Stimulated activated CD8-positive, alpha-beta memory T cell treated with anti-CD3 and anti-CD28 coated beads, Interleukin-7, amount 100 ng/mL, for 4 hours (primary cell): ENCODE measurements around the gene MTHFSD.

Experiments used
- DNase-seq, 2 donors: peaks; one replicate each; pipeline ENCODE4 v3.0.0-alpha.2; 2020; ENCODE audit warnings: low read depth in 2 of 2

Gene MTHFSD

DNA sequence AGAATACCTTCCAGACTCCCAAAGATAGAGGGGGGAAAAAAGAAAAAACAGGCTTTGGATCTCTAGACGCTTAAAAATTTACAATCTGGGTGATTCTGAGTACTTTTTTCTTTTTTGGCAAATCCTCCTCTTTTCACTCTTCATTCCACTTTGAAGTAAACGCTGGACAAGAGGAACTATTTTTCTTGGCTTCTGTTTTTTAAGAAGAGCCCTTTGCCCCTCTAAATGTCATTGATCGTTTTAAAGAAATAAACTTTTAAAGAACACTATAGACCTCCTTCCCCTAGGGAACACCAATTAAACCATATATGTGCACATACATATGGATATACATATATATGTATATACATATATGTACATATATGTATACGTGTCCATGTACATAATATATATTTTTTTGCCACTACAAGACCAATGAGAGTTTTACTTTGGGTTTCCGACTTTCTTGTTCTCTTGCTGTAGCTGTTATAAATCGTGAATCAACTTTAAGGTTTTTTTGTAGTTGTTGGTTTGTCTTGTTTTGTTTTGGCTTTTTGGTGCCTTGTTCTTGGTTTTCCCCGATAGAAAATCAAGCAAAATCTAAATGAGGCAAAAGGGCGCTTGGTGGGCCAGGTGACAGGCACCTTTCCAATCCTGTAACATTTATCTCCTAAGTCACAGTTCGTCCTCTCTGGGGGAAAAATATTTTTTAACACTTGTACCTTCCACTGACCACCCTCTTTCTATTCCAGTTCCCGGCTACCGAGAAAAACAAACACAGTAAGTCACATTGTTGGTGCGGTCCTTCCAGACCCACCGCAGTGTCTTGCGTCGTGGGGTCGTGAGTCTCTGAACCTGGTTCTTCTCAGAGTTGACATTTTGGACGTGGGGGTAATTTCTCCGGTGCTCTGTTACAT, 40.3 kb downstream of the MTHFSD start:
- DNase-seq: no peak

DNA sequence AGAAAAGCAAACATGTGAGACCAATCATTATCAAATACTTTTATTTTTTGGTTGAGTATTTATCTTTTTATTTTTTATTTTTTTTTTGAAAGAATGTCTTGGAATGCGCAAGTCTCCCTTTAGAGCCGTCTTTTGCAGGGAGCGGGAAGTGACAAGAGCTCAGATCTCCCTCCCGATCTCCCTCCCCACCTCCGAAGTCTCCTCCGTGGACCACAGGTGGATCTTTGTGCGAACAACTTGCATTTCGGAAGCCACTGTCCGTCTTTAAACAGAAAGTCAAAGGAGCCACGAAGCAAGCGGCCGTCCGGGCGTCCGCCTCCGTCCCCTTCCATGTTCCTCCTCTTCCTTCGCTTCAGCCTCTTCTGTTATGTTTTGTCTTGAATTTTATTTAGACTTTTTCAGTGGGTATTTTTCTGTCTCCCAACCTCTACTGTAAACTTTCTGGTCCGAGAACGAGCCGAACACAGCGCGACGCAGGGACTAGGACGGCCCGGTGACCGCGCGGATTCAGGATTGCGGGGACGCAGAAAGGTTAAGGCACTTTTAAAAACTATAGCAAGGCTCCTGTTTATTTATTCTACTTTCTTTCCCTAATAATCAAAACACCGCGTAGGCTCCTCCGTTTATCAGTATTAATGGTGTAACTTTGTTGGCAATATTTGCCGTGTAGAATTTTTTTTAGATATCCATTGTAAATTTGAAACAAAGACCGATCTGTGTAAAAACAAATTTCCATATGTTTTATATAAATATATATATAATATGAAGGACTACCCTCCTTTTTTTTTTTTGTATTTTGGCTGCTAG, 41.4 kb downstream of the MTHFSD start:
- DNase-seq: no peak

DNA sequence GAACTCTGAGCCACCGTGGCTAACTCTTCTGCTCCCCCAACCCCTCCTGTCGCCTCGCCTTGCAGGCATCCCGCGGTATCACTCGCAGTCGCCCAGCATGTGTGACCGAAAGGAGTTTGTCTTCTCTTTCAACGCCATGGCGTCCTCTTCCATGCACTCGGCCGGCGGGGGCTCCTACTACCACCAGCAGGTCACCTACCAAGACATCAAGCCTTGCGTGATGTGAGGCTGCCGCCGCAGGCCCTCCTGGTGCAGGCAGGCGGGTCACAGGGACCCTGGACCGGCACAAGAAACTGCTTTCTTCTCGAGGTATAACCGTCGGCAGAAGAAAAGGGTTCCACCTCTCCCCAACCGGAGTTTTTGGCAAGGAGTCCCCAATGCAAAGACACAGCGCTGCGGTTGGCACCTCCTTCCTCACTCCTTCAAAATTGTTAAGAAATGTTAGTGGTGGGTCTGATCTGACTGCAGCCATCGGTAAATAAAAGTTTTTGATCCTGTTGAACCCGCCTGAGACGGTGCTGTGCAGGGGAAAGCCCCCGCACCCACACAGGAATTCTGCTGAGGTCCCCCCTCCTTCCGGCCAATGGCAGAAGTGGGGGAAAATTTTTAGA, 42.1 kb downstream of the MTHFSD start:
- no peak for DNase-seq

DNA sequence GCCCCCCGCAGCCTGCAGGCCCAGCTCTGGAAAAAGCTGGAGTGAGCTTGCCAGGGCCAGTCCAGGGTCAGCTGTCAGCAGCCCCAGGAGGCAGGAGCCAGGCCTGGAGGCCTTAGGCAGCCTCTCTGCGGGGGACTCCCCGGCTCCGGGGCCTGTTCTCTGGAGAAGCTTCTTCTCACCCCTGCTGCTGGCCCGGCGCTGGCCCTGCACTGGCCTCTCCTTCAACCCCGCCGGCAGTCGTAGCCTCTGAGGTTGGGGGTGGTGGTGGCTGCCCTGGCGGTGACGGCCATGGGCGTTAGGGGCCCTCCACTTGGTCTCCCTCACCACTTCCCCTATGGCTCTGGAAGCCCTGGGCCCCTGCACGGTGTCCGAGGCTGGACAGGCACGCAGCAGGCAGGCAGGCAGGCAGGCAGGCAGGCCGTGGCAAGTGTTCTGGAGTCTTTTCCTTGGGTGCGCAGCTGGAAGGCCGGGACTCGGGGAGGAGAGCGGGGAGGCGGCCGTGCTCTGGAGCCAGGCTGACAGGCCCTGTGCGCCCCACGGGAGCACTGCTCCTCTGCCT, 42.7 kb downstream of the MTHFSD start:
- no peak for DNase-seq

DNA sequence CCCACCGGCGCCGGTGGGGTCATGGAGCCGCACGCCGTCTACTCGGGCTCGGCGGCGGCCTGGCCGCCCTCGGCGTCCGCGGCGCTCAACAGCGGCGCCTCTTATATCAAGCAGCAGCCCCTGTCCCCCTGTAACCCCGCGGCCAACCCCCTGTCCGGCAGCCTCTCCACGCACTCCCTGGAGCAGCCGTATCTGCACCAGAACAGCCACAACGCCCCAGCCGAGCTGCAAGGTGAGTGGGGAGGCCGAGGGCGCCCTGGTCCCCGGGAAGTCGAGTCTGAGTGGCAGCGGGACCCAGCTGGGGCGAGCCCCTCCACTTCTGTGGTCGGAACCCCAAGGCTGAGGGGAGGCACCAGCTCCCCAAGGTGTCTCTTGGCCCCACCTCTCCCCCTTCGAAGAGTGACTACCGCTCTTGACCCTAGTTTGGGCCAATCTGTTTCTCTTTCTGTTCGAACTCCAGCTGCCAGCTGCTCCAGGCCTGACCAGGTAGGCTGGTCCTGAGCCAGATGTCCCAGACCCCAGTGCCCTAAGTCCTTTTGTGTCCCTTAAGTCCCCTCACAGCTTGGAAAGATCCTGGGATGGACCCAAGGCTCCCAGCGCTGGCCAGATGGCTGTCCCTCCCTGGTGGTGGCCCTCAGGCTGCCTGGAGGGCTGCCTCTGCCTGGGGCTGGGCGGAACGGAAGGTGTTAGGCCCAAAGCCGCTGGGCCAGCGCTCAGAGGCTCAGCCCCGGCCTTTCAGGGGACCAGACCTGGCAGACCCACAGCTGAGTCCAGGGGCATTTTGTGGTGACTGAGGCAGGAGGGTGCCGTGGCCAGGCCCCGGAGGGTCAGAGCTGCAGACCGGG, 43.5 kb downstream of the MTHFSD start:
- DNase-seq: no peak

DNA sequence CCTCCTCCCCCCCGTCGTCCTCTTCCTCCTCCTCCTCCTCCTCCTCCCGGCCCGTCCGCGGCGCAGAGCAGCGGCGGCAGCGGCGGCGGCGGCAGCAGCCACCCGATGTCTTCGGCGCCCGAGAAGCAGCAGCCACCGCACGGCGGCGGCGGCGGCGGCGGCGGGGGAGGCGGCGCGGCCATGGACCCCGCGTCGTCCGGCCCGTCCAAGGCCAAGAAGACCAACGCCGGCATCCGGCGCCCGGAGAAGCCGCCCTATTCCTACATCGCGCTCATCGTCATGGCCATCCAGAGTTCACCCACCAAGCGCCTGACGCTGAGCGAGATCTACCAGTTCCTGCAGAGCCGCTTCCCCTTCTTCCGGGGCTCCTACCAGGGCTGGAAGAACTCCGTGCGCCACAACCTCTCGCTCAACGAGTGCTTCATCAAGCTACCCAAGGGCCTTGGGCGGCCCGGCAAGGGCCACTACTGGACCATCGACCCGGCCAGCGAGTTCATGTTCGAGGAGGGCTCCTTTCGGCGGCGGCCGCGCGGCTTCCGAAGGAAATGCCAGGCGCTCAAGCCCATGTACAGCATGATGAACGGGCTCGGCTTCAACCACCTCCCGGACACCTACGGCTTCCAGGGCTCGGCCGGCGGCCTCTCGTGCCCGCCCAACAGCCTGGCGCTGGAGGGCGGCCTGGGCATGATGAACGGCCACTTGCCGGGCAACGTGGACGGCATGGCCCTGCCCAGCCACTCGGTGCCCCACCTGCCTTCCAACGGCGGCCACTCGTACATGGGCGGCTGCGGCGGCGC, 44.4 kb downstream of the MTHFSD start, which contains the start of gene FOXF1:
FOXF1 (plus strand) TSS at position 63 of the 797 bp plus-strand sequence; CDS start at position 106, 43 bp downstream.
- no peak for DNase-seq

DNA sequence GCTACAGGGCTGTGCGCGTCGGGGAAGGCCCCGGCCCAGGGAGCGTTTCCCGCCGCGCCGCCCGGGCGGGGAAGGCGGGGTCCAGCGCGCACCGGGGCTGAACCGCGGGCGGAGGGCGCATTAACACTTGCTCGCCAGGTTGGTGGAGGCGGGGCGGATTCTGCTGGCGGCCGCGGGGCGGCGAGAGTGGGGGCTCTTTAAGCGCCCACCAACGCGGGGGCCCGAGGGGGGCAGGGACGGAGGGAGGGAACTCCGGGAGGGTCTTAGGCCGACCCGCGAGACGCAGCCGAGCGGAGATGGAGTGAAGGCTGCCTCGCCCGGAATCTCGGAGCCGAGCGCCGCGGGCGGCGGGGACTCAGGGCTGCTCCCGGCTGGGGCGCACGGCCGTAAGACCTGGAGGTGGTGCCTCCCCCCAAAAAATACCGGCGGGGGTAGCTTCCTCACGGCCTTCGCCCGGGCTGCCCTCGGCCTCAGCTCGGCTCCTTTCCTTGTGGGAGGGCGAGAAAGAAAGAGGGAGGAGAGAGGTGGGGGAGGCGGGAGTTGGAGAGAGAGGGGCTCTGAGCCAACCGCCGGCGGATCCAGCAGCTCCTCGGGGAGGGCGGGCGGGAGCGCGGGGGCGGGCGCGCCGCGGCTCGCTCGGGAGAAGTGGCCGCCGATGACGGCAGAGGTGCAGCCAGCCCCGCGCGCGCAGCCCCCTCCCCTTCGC, 45.1 kb downstream of the MTHFSD start:
- DNase-seq: no peak

DNA sequence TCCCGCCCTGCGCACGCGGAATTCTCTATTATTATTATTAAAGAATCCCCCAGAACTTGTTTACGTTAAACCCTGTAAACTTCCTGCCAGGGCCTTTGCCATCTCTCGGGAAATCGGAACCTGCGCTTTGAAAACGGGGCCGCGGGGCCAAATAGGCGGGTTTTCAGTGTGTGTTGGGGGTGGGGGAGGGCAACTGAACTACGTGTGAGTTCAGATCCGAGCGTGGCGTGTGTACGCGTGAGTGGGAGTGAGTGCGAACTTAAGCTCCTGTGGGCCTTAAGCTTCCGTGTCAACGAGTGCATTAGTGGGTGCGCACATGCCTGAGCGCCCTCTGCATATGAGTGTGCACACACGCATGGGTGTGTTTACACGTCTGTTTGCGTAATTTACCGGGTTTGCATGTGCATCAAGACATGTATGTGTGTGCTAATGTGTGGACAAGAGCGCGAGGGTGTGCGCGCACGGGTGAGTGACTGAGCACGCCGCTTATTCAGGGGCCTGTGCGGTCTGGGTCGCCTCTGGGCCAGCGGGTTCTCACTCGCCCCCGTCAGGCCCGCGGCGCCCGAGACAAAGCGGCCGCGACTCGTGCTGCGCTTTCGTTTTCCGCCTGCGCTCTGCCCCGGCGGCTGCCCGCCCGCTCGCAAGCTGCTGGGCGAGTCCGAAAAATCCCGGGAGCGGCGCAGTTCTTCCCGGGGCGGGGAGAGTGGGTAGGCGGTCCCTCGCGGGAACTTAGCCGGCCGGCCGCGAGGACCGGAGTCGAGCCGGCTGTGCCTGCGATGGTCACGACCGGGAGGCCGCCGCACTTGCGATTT, 45.9 kb downstream of the MTHFSD start:
- no peak for DNase-seq

DNA sequence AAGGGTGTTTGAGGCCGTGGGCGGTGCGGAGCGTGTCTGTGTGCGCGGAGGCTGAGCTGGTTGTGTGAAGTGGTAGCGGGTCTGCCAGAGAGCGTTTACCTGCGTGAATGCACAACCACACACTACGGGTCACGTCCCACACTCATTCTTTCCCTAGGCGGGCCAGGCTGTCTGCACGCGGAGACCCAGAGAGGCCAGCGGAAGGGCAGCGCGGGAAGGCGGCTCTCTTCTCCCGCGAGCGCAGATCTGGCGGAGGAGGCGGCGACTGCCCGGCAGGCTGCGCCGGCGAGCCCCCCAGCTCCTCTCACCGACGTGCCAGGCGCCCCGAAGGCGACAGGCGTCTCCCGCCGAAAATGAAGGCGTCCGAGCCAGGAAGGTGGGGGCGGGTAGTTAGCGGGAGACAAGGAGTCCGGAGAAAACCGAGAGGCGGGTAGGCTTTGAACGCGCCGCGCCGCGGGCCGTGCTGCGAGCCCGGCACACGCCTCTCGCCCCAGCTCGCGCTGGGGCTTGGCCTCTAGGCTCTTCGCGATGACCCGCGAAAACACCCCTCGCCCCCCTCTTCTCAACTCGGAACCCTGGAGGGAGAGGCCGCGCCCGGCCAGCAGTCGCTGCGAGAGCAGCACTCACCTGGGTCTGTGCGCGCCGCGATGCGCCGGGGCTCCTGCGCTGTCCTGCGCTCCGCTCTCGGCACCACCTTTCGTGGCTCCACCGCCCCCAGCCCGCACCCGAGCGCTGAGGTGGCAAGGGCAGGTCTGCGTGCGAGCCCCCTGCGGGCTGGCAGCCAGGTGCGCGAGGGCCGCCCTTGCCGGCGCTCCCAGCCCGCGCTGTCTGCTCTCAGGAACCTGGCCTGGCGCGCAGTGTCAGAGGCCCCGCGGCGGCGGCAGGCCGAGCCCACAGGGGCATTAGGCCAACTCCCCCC, 46.7 kb downstream of the MTHFSD start:
- no peak for DNase-seq

DNA sequence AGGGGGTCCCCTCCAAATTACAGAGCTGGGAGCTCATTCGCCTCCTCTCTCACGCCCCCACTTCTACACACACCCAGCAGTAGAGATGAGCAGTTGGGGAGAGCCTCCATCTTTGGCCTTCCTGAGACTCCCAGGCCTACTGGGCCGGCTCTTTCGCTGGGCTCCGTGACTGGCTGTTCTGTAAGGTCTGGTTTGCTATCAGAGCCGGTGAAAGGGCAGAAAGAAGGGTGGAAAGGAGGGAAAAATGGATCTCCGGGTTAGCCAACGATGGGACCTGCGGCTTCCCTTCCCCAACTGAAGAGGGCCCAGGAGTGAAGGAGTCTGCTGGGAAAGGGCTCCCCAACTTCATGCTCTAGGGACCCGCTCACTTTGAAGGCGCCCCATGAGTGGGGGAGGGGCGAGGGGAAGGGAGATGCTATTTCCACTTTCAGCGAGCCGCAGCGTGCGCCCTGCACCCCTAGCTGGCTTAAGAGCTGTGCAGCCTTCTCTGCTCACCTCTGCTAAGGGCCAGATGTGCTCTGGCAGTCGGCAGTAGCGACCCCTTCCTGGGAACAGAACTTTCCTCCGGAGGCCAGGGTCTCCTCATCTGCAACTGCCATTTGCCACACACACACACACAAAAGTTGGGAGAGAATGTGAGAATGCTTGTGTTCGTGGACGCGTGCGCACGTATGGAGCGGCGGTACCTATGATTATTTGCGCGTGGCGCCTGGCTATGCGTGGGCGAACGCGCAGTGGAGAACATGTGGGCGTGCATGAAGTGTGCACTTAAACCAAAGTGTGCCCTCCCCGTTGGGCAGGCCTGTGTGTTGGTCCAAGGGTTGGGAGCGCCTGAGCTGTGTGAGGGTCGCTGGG, 47.6 kb downstream of the MTHFSD start:
- DNase-seq: no peak

DNA sequence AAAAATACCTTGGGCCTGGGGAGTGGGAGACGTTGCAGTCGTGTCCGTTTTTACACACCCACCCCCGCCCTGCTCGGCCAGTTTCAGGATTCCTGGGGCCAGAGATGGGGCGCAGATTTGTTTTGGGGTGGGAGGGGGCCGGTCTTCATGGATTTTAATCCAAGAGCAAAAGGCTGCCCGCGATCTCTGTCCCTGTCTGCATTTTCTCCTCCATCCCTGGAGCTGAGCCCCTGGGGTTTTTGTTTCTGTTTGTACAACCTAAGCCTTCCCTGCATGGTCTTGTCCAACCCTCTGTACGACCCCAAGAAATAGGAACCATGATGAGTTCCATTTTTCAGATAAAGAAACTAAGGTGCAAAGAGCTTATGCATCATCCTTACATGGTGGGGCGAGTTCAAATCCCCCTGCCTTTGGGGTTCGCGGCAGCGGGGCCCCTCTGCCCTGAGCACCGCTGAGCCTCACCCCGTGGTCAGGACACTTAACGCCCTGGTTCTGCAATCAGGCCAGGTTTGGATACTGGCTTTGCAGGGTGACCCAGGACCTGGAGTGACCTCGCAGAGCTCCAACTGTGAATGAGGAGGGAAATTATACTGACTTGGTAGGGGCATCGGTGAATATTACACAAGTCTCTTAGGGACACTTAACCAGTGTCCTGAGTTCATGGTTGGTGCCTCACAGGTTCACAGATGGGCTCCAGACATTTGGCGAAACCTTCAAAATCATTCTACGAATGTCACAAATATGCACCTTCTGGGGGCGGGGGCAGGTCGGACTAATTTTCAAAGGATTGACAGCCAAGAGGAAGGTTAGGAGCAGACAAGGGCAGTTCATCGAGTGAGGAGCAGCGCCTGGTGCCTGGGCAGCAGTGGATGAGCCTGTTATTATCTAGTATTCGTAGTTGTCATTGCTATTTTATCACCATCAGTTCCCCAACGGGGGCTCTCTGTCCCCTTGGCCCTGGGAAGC, 48.9 kb downstream of the MTHFSD start:
- DNase-seq: no peak

DNA sequence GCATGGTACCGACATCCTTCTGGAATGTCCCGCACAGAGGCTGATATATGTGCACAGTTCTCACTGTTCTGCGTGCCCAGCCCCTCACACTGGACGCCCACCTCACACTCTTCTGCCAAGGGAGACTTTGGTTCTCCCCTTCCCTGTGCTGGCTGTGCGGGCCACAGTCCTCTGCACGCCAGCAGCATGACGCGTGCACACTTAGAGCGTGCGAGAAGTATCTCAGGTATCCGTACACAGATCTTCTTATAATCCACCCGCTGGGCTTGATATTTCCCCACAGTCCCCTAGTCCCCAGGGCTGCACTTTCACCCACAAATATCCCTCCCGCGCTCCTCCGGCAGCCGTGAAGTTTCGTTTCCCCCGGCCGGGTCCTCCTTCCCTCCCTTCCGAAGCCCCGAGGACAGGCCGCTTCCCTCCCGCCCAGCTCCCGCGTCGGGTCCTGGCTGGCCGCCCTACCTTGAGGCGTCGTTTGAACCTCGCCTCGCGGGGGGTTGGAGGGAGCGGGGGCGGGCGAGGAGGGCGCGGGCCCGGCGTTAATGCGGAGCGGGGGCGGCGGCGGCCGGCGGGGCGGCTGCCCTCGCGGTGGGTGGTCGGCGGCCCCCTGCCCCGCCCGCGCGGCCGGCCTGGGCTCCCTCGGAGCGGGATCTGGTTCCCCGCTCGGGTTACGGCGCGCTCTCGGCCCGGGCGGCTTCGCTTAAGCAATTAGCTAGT, 49.7 kb downstream of the MTHFSD start:
- DNase-seq: no peak

DNA sequence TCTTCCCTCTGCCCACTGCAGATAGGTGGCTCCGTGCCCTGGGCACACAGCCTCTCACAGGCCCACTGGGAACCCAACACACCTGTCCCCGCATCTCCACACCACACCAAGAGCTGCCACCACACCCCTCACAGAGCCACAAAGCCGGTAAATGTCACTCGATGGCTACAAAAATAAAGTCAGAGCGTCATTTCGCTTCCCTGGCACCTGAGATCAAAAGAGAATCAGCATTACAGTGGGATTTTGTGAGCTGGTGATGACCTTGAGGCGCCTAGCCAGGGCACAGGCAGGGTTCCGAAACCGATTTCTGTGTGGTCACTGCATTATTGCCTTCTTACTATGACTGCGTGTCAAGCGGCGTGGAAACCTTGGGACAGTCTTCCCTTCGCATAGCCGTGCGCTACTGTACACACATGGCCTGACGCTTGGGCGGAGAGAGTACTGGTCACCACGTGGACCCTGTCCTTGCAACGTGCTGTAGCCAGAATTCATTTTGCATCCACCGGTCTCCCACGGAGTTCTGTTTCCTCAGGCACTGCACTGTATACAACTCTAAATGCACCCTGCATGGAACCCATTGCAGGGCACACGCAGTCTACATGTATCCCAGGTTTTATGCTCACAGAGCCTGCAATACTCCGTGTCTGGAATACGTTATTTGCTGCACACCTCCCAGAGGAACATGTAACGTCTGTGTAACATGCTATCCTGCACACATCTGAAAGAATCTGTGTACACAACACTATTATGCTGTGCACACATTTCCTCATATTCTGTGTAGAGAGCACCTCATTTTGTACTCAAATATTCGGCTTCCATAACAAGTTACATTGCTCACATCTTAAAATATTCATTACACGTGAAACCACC, 50.5 kb downstream of the MTHFSD start:
- no peak for DNase-seq

DNA sequence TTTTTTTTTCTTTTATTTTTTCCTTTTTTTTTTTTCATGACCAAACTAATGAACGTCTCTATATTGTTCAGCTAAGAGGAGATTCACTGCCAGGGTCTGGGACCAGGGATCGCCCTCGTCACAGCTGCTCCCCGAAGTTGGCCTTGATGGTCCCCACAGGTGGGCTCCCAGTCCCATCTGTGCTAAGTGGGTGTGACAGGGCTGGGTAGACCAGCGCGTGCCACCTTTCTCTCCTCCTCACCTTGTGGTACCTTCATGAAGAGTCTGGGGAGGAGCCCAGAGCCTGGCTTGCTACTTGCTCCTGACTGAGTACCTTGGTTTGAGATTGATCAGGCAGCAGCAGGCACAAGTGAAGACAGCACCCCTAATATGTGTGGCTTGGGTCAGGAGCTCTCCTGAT, 51.2 kb downstream of the MTHFSD start:
- DNase-seq: no peak
